ENCODE results near the gene RPL27. TPM values are rescaled to one million over a fixed set of nuclear protein-coding genes. Genes with fewer than 3 reads are reported as not detected.

The RPL27 gene
- total and polyA plus RNA-seq, 2 of the 8 experiments (the other 6 are each of a cell fraction or from before 2014, with no cell fraction given) = 1,415 to 3,779 TPM

GRCh38 chr17:43028221-43028861 lies 30.1 kb downstream of the RPL27 start (continued):
- TF ChIP-seq, protein P1, sequence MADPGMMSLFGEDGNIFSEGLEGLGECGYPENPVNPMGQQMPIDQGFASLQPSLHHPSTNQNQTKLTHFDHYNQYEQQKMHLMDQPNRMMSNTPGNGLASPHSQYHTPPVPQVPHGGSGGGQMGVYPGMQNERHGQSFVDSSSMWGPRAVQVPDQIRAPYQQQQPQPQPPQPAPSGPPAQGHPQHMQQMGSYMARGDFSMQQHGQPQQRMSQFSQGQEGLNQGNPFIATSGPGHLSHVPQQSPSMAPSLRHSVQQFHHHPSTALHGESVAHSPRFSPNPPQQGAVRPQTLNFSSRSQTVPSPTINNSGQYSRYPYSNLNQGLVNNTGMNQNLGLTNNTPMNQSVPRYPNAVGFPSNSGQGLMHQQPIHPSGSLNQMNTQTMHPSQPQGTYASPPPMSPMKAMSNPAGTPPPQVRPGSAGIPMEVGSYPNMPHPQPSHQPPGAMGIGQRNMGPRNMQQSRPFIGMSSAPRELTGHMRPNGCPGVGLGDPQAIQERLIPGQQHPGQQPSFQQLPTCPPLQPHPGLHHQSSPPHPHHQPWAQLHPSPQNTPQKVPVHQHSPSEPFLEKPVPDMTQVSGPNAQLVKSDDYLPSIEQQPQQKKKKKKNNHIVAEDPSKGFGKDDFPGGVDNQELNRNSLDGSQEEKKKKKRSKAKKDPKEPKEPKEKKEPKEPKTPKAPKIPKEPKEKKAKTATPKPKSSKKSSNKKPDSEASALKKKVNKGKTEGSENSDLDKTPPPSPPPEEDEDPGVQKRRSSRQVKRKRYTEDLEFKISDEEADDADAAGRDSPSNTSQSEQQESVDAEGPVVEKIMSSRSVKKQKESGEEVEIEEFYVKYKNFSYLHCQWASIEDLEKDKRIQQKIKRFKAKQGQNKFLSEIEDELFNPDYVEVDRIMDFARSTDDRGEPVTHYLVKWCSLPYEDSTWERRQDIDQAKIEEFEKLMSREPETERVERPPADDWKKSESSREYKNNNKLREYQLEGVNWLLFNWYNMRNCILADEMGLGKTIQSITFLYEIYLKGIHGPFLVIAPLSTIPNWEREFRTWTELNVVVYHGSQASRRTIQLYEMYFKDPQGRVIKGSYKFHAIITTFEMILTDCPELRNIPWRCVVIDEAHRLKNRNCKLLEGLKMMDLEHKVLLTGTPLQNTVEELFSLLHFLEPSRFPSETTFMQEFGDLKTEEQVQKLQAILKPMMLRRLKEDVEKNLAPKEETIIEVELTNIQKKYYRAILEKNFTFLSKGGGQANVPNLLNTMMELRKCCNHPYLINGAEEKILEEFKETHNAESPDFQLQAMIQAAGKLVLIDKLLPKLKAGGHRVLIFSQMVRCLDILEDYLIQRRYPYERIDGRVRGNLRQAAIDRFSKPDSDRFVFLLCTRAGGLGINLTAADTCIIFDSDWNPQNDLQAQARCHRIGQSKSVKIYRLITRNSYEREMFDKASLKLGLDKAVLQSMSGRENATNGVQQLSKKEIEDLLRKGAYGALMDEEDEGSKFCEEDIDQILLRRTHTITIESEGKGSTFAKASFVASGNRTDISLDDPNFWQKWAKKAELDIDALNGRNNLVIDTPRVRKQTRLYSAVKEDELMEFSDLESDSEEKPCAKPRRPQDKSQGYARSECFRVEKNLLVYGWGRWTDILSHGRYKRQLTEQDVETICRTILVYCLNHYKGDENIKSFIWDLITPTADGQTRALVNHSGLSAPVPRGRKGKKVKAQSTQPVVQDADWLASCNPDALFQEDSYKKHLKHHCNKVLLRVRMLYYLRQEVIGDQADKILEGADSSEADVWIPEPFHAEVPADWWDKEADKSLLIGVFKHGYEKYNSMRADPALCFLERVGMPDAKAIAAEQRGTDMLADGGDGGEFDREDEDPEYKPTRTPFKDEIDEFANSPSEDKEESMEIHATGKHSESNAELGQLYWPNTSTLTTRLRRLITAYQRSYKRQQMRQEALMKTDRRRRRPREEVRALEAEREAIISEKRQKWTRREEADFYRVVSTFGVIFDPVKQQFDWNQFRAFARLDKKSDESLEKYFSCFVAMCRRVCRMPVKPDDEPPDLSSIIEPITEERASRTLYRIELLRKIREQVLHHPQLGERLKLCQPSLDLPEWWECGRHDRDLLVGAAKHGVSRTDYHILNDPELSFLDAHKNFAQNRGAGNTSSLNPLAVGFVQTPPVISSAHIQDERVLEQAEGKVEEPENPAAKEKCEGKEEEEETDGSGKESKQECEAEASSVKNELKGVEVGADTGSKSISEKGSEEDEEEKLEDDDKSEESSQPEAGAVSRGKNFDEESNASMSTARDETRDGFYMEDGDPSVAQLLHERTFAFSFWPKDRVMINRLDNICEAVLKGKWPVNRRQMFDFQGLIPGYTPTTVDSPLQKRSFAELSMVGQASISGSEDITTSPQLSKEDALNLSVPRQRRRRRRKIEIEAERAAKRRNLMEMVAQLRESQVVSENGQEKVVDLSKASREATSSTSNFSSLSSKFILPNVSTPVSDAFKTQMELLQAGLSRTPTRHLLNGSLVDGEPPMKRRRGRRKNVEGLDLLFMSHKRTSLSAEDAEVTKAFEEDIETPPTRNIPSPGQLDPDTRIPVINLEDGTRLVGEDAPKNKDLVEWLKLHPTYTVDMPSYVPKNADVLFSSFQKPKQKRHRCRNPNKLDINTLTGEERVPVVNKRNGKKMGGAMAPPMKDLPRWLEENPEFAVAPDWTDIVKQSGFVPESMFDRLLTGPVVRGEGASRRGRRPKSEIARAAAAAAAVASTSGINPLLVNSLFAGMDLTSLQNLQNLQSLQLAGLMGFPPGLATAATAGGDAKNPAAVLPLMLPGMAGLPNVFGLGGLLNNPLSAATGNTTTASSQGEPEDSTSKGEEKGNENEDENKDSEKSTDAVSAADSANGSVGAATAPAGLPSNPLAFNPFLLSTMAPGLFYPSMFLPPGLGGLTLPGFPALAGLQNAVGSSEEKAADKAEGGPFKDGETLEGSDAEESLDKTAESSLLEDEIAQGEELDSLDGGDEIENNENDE (IDR thresholded peaks at IDR 0.05; ENCODE audit: insufficient replicate concordance, low read length) = no peak
- no peak for TF ChIP-seq CBX8 (IDR thresholded peaks at IDR 0.05; ENCODE audit: borderline replicate concordance, low read depth, low read length)
- TF ChIP-seq TCF12 (IDR thresholded peaks at IDR 0.05; ENCODE audit: low read depth, low read length) = no peak
- TF ChIP-seq MAX (IDR thresholded peaks at IDR 0.05) = no peak
- TF ChIP-seq ZNF274 (IDR thresholded peaks at IDR 0.05; ENCODE audit: borderline replicate concordance, extremely low read depth, low read length) = no peak
- TF ChIP-seq ATF2 (IDR thresholded peaks at IDR 0.05; ENCODE audit: low read length) = no peak
- no peak for TF ChIP-seq POLR2AphosphoS5 (IDR thresholded peaks at IDR 0.05; ENCODE audit: low read depth, low read length)
- TF ChIP-seq RAD21 (IDR thresholded peaks at IDR 0.05 in 1 of 2, conservative IDR thresholded peaks at IDR 0.05 in 1 of 2; ENCODE audit: low read depth in 2 of 2, low read length in 2 of 2) = no peak

Measured in H1 (cell line).